ENCODE measurements around the gene ATRAID. TPM values are rescaled to one million over a fixed set of nuclear protein-coding genes. Genes with fewer than 3 reads are reported as not detected.

The ATRAID gene
- total RNA-seq, 2 donors from 2014 or later = 80.7 to 83.4 TPM

- H3K4me3 ChIP-seq = no peak overlapping the region
- no peak for DNase-seq
- H3K9ac ChIP-seq (ENCODE audit: low read depth in 2 of 2, low read length in 2 of 2) = no peak overlapping the region
- no peak for TF ChIP-seq CTCF (IDR thresholded peaks at IDR 0.05)
- H3K9me3 ChIP-seq = no peaks in the 10 kb centered on the region
- intact Hi-C loops (cut with DNase I) = no loop called here
- H3K36me3 ChIP-seq = no peaks in the 10 kb centered on the region
- no peaks in the 10 kb centered on the region for H3K27me3 ChIP-seq
- H3K4me1 ChIP-seq = no peaks in the 10 kb centered on the region
- no peak overlapping the region for H3K27ac ChIP-seq
These were observed 39.0 kb downstream of the ATRAID start for GRCh38 chr2:27250652-27251379.

GRCh38 chr2:27251766-27252165 is 39.9 kb downstream of the ATRAID start:
- intact Hi-C loops (cut with DNase I) = no loop called here
- Histone ChIP-seq H3K27ac (no peak overlapping the region), H3K9me3 (no peaks in the 10 kb centered on the region), H3K9ac (ENCODE audit: low read depth in 2 of 2, low read length in 2 of 2) (no peak overlapping the region), H3K4me1 (no peaks in the 10 kb centered on the region), H3K27me3 (no peaks in the 10 kb centered on the region), H3K4me3 (no peak overlapping the region), H3K36me3 (no peaks in the 10 kb centered on the region)
- TF ChIP-seq CTCF (IDR thresholded peaks at IDR 0.05) = no peak
- no peak for DNase-seq

GRCh38 chr2:27255187-27255586 is 43.3 kb downstream of the ATRAID start:
- H3K27me3 ChIP-seq = no peaks in the 10 kb centered on the region
- no peaks in the 10 kb centered on the region for H3K4me1 ChIP-seq
- H3K9ac ChIP-seq (ENCODE audit: low read depth in 2 of 2, low read length in 2 of 2) = no peak overlapping the region
- H3K36me3 ChIP-seq = no peaks in the 10 kb centered on the region
- no peaks in the 10 kb centered on the region for H3K9me3 ChIP-seq
- H3K4me3 ChIP-seq = no peak overlapping the region
- TF ChIP-seq CTCF (IDR thresholded peaks at IDR 0.05) = no peak
- no peak overlapping the region for H3K27ac ChIP-seq
- no peak for DNase-seq
- intact Hi-C loops (cut with DNase I) = no loop called here

- no peak overlapping the region for H3K9ac ChIP-seq (ENCODE audit: low read depth in 2 of 2, low read length in 2 of 2)
- TF ChIP-seq CTCF (IDR thresholded peaks at IDR 0.05) = no peak
- intact Hi-C loops (cut with DNase I) = no loop called here
These were observed 43.8 kb downstream of the ATRAID start for GRCh38 chr2:27255660-27256059.

GRCh38 chr2:27256855-27257454 is 45.1 kb downstream of the ATRAID start:
- Histone ChIP-seq H3K27me3 (peaks cover 12% of the 10 kb centered on the region), H3K9me3 (no peaks in the 10 kb centered on the region), H3K36me3 (no peaks in the 10 kb centered on the region), H3K4me3 (no peak overlapping the region), H3K4me1 (no peaks in the 10 kb centered on the region), H3K9ac (ENCODE audit: low read depth in 2 of 2, low read length in 2 of 2) (no peak overlapping the region), H3K27ac (no peak overlapping the region)
- intact Hi-C loops (cut with DNase I) = no loop called here
- DNase-seq = no peak
- TF ChIP-seq CTCF (IDR thresholded peaks at IDR 0.05) = no peak

More at GRCh38 chr2:27255660-27256059, 43.8 kb downstream of the ATRAID start:
- Histone ChIP-seq H3K36me3 (no peaks in the 10 kb centered on the region), H3K9me3 (no peaks in the 10 kb centered on the region), H3K4me3 (no peak overlapping the region), H3K27me3 (no peaks in the 10 kb centered on the region), H3K27ac (no peak overlapping the region), H3K4me1 (no peaks in the 10 kb centered on the region)
- DNase-seq = no peak

Measured in colonic mucosa (tissue), 4 donors.